Fibroblast of the aortic adventitia (primary cell): Measurements from ENCODE around the gene CYTIP. TPM values are rescaled to one million over a fixed set of nuclear protein-coding genes. Genes with fewer than 3 reads are reported as not detected.

Experiments
- DNase-seq: peaks from one replicate; pipeline ENCODE4 v3.0.0-alpha.2; 2010; ENCODE audit warnings: low read depth
- H3K4me3 ChIP-seq: 2 replicates; pipeline ENCODE4 v1.5.1; 2011; ENCODE audit warnings: low read depth, mild to moderate bottlenecking, control low read depth, low read length, moderate library complexity
- total RNA-seq: library from RNA; depleted of rRNA; stranded (reverse); fragments of >200 nt; gene quantifications from 2 replicates; pipeline ENCODE4 v1.2.3, GENCODE V29; 2012; ENCODE audit warnings: low replicate concordance
- TF ChIP-seq, protein P1 (sequence below): IDR thresholded peaks from 2 replicates; pipeline ENCODE4 v1.5.1; 2011; ENCODE audit warnings: mild to moderate bottlenecking, low read length, control low read depth, inconsistent platforms; ENCODE audit not compliant: insufficient read depth

Gene CYTIP
- total RNA-seq, 1 donor: 1.4 TPM

DNA sequence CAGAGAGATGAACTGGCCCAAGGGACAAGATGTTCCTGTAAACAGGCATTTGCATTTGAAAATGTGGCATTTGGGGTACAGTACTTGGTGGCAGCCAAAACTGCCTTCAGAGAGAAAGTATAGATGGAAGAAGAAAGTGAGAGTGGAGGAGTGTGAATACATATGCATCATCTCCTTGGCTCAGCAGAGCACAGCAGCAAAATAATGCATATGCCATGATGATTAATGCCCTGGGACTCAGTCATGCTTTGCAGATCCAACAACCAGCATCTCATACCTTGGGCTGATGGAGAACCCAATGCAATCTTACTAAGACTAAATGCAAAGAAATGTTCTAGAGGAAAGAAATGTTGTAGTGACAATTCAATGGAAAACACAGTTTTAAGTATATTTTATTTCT, 29.7 kb upstream of the CYTIP start:
- DNase-seq: no peak
- TF ChIP-seq, protein P1, sequence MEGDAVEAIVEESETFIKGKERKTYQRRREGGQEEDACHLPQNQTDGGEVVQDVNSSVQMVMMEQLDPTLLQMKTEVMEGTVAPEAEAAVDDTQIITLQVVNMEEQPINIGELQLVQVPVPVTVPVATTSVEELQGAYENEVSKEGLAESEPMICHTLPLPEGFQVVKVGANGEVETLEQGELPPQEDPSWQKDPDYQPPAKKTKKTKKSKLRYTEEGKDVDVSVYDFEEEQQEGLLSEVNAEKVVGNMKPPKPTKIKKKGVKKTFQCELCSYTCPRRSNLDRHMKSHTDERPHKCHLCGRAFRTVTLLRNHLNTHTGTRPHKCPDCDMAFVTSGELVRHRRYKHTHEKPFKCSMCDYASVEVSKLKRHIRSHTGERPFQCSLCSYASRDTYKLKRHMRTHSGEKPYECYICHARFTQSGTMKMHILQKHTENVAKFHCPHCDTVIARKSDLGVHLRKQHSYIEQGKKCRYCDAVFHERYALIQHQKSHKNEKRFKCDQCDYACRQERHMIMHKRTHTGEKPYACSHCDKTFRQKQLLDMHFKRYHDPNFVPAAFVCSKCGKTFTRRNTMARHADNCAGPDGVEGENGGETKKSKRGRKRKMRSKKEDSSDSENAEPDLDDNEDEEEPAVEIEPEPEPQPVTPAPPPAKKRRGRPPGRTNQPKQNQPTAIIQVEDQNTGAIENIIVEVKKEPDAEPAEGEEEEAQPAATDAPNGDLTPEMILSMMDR: no peak
- H3K4me3 ChIP-seq: no peak overlapping the region

- TF ChIP-seq, protein P1: no peak
- H3K4me3 ChIP-seq: no peak overlapping the region
- DNase-seq: no peak
Measured at GRCh38 chr2:157471078-157471477, 27.2 kb upstream of the CYTIP start.

DNA sequence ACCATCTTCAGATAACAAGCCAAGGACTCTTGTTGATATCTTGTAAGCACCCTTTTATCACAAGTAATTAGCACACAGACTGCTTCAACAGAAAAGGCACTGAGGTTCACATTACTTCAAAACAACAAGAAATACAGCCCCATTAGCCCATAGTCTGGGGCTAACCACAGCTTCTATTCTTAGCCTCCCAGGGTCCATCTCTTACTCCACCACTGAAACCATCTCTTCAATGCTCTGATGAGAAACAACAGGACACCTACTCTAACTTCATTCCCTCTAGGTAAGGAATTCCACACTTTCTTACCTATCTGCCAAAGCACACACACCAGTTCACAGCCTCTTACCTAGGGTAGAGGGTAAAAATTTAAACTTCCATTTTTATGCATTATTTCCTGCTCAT, 26.4 kb upstream of the CYTIP start:
- DNase-seq: no peak
- H3K4me3 ChIP-seq: no peak overlapping the region
- TF ChIP-seq, protein P1: no peak

GRCh38 chr2:157469726-157470125, 25.8 kb upstream of the CYTIP start:
- H3K4me3 ChIP-seq: no peak overlapping the region
- DNase-seq: no peak
- TF ChIP-seq, protein P1: no peak

- H3K4me3 ChIP-seq: no peak overlapping the region
- DNase-seq: peak; percentile 35
Measured at GRCh38 chr2:157468931-157469708, 25.2 kb upstream of the CYTIP start.

DNA sequence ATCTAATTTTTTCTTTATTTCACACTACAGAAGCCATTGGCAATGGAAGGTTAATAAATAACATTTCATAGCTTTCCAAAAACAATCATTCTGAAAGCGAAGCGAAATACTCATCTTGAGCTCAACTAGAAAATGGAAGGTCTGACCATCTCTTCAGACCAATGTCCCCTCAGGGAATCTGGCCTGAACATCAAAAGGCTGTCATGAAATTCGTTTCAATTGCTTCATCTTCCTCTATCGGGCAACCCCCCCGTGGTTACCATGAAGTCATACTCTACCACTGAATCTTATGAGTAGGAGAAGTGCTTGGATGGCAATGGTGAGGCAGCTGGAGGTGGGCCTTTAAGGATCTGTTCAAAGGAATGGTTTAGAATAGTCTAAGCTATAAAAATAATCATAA, 22.9 kb upstream of the CYTIP start:
- TF ChIP-seq, protein P1: no peak
- H3K4me3 ChIP-seq: no peak overlapping the region
- DNase-seq: no peak

More at GRCh38 chr2:157468931-157469708, 25.2 kb upstream of the CYTIP start:
- TF ChIP-seq, protein P1: no peak
